ENCODE data around the gene NAGLU.

DNA sequence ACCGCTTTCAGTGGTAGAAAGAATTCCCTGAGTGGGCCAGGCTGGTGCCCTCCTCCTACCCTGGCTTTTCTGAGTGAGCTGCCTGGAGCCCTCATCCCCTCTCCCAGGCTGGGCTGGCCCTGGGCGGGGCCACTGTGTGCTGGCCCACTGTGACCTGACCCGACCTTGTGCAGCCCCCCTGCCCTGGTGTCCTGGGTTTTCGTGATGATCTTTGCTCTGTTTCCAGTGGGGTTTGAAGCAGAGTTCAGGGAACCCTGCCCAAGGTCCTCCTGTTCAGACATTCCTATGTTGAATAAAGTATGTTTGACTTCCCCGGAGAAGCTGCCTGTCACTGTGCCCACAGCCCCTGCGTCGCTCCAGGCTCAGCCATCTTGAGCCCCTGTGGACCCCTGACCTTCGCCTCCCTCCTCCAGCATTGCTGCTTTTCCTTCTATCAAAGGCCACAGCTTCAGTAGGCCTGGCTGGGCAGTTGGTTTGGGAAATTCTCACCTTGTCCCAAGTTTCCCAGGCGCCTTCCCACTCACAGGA lies 13.7 kb upstream of the NAGLU start:
- TF ChIP-seq, protein P1, sequence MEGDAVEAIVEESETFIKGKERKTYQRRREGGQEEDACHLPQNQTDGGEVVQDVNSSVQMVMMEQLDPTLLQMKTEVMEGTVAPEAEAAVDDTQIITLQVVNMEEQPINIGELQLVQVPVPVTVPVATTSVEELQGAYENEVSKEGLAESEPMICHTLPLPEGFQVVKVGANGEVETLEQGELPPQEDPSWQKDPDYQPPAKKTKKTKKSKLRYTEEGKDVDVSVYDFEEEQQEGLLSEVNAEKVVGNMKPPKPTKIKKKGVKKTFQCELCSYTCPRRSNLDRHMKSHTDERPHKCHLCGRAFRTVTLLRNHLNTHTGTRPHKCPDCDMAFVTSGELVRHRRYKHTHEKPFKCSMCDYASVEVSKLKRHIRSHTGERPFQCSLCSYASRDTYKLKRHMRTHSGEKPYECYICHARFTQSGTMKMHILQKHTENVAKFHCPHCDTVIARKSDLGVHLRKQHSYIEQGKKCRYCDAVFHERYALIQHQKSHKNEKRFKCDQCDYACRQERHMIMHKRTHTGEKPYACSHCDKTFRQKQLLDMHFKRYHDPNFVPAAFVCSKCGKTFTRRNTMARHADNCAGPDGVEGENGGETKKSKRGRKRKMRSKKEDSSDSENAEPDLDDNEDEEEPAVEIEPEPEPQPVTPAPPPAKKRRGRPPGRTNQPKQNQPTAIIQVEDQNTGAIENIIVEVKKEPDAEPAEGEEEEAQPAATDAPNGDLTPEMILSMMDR (IDR thresholded peaks at IDR 0.05): no peak
- TF ChIP-seq EZH2 (IDR thresholded peaks at IDR 0.05): no peak
